GM18526 (cell line): Measurements from ENCODE around the gene SLC35B4.

ENCODE experiments used
- POLR2A ChIP-seq: IDR thresholded peaks from 3 replicates; pipeline ENCODE4 v1.6.1; 2011; ENCODE audit not compliant: insufficient read length; ENCODE audit errors: extremely low read depth

Gene SLC35B4

DNA sequence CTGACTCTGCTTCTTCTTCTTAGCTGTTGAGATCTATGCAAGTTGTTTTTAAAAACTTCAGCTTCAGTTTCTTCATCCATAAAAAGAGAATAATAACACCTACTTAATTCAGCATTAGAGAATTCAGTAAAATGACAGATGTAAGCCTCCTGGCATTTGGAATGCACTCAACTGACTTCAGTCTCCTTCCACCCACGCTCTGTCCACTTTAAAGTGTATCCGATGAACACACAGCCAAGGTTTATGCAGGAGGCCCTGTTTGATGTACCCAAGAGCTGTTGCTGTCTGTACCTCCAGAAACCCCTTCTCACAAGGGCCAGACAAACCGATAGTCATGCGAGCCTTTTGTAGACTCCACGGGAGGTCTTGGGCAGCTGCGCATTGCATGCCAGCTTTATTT, 27.1 kb upstream of the SLC35B4 start:
- no peak for TF ChIP-seq POLR2A

DNA sequence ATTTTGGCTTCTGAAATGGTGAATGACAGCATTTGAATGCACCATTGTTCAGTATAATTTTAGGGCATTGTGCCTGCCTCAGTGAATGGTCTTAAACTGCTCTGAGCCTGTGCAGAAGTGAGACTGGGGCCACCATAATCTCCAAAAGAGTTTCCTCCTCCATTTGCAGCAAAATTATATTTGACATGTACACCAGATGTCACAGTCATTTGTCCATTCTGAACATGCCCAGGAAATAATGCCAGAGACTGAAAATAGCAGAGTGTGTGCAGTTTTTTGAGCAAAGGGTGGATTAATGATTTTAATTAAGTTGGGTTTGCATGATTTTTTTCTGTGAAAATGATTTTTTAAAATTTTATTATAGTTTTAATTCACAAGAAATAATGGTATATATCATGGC, 26.4 kb upstream of the SLC35B4 start:
- TF ChIP-seq POLR2A = no peak

DNA sequence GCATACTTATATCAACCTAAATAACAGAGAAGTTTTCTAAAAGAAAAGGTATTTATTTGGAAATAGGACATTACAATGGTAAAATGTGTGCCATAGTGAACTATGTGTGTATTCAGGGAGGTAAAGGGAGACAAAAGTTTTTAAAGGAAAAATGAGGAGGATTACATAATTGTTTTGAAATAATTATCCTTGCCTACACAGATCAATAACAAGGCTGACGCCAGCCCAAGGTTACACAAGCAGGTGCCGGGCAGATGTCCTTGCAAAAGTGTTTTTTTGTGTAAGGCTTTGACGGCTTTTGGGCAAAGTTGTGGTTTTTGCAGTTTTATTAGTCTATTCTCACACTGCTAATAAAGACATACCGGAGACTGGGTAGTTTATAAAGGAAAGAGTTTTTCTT, 22.7 kb upstream of the SLC35B4 start:
- no peak for TF ChIP-seq POLR2A

DNA sequence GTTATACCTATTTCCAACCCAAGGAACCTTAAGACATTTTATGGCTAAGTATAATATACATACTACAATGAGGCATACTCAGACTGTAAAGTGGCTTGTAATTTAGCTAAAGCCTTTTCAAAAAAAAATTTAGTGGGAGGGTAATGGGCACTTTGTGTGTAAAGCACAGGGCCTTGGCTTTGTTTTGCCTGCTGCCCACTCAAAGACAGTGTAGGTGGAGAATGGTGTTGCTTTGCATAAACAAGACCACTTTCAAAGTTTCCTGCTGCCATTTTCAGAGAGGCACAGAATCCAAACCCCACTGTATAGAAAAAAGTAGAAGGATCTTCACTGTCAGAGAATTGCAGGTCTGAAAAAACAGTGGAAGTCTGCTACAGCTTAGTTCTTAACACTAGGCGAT, 21.2 kb upstream of the SLC35B4 start:
- TF ChIP-seq POLR2A = no peak

DNA sequence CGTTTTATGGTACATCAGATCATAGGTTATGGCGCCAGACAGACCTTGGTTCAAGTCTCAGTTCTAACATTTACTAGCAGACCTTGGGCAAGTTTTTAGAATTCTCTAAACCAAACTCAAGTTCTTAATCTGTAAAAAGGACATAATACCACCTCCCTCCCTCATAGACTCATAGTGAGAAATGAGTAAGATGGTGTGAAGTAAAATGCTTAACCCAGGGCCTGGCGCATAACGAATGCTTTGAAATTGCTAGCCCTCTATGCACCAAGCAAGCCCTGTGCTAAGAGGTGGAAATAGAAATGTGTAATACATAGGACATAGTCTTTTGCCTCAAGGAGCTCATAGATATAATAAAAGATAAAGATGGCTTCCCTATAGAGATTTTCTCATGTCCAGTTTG, 17.7 kb upstream of the SLC35B4 start:
- no peak for TF ChIP-seq POLR2A

DNA sequence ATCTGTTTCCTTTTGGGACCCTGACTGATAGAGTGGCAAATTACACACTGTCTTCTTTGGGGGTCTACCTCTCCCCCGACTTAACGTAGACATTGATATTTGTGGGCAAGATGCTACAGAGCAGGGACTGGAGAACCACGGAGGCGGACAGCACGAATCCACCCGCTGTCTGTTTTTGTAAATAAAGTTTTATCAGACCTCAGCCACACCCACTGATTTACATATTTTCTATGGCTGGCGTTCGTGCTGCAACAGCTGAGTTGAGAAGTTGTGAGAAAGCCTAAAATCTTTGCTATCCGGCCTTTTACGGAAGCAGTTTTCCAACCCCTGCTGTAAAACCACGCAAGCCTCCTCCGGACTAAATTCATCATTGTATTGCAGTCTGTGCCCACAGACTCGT, 17.2 kb upstream of the SLC35B4 start:
- no peak for TF ChIP-seq POLR2A

DNA sequence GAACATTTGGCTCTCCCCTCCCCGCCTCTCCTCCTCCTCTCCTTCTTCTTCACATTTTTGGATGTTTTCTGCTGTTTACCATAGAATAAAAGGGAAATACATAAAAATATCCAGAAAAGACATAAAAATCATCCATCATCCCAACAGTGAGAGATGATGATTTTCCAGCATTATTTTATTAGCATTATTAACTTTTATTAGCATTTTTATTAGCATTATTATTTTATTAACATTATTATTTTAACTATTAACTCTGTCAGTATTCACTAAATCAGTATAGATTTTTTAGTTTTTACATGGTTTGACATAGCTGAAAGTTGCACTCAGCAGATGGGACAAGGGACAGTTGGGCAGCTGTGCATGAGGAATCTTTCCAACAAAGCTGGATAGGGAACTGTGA, 16.2 kb upstream of the SLC35B4 start:
- TF ChIP-seq POLR2A = no peak

DNA sequence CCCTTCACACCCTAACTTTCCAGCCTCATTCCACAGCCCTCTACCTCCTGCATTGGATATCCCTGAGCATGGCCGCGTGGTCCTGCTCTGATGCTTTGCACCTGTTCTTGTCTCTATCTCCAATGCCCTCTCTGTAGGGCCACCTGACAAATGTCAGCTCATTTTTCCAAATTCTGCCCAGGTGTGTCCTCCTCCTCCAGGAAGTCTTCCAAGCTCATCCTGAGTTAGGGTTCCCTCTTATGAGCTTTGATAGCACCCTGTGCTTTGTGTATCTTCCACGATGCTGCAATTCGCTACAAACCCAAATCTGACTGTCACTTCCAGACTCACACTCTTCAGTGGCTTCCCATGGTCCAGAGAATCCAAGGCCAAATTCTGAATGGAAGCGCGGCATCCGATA, 14.7 kb upstream of the SLC35B4 start:
- TF ChIP-seq POLR2A = no peak

DNA sequence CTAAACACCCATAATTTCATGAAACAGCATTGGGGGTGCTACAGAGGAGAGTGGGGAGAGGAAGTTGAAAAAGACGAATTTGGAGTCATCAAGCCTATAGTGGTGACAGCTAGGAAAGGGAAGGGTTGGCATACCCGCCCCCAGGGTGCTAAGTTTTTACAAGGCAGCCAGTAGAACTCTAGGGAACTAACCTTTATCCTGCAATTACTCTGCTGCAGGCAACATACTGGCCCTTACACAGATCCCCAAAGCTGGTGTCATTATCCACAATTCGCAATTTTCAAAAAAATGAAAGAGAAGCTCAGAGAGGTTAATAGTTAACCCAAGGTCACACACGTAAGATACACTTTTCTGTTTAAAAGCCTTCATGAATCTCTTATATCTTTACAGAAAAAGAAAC, 14.2 kb upstream of the SLC35B4 start:
- no peak for TF ChIP-seq POLR2A

DNA sequence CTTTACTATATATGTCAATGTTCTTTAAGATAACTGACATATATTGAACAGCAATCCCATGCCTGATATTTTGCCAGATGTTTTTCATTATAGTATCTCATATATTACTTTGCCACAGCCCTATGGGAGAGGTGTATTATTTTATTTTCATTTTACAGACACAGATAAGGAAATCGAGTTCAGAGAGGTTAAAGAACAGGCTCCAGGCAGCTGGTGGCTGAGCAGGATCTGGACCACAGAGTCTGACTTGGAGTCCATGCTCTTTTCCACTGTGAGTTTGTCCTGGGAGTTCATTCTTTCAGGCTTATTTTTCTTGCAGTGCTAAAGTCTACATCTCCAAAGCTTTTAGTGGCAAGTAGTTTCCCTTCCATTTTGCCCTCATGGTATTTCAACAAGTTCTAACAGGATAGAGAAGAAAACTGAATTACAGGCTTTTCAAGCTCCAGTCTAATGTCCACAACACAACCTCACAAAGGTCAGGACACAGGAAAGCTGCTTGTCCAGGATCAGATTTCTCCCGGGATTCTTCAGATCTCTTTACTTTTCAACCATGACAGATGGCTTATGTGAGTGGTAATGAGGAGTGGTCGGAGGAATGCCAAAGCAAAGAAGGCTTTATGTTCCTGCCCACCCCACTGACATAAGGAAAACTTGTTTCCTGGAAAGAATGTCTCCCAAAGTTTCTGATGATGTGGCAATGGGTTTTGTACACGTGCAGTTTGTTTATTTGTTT, 13.1 kb upstream of the SLC35B4 start:
- no peak for TF ChIP-seq POLR2A

DNA sequence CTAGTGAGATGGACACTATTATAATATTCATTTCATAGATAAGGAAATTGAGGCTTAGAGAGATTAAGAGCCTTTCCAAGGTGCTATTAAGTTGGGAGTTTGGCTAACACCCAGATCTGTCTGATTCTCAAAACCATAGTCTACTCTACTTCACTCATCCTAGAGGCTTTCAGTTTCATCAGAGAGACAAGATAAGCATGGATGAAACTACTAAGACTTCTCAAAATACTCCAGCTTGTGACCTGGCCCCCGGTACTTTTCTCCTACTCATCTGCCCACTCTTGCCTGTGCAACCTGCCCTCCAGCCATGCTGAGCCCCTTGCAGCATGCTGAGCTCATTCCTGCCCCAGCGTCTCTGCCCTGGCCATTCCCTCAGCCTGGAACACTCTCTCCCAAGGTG, 12.2 kb upstream of the SLC35B4 start:
- TF ChIP-seq POLR2A = no peak

DNA sequence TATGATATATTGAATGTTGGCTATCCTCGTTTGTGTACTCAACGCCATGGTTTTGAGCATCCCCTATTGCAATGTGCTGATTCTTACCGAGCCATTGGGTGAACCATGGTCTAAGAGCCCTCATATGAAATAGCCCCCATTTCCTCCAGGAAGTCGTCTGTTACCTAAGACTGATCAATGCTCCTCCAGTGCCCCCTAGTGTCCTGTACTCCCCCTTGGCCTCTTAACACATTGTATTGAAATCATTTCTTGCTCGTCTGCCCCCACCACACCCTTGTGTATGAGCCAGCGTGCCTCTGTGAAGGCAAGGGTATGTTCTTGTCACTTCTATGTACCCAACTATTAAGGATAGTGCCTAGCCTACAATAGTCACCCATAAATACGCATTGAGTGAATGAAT, 11.2 kb upstream of the SLC35B4 start:
- TF ChIP-seq POLR2A = no peak

DNA sequence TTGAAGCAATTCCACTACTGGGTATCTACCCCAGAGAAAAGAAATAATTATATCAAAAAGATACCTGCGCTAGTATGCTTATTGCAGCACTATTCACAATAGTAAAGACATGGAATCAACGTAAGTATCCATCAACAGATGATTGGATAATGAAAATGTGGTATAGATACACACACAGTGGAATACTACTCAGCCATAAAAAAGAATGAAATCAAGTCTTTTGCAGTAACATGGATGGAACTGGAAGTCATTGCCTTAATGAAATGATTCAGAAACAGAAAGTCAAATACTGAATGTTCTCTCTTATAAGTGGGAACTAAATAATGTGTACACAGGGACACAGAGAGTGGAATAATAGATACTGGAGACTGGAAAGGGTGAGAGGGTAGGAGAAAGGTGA, 7.4 kb upstream of the SLC35B4 start:
- no peak for TF ChIP-seq POLR2A

DNA sequence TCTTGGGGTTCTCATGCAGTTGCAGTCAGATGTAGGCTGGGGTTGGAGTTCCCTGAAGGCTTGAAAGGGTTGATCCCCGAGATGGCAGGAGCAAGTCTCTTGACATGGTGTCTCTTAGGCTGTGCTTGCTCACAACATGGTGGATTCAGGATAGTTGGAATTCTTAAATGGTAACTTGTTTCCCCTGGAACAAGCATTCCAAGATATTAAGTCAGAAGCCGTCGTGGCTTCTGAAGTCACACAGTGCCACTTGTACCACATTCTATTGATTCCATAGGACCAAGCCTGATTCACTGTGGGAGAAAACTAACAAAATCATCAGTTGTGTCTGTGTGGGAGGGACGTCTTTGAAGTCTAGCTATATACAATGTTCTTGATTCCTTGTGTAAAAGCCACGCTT, 3.5 kb upstream of the SLC35B4 start:
- TF ChIP-seq POLR2A = no peak

DNA sequence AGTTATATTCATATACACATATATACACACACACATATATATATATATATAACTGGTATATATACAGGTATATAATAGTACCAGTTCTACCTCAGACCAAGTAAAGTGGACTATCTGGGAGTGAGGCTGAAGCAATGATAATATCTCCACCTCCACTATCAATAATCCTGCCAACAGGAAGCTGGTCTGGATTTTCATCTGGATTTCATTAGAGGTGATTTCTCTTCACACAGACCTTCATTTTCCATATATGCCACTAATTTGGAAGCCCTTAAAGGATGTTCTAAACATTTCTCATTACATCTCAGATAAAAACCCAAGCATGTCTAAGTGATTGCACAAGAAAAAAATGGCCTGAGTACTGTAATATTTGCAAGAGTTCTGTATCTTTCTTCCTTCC, 1.7 kb upstream of the SLC35B4 start:
- TF ChIP-seq POLR2A = no peak

DNA sequence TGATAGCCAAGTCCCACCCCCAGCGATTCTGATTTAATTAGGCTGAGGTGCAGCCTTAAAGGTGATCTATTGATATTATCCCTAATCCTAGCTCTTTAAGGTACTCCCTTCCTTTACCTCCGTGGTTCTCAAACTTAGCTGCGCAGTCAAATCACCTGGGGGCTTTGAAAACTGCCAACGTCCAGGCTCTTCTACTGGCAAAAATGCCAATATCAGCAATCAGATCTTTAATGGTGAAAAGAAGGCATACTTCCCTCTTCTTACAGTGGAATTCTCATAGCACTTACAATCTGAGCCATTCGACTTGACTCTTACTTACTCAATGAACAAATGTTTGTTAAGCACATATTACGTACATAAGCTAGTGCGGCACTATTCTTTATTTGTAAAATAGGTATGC, 704 bp upstream of the SLC35B4 start:
- TF ChIP-seq POLR2A = no peak
